ENCODE data around the gene TEX101. TPM values are rescaled to one million over a fixed set of nuclear protein-coding genes. Genes with fewer than 3 reads are reported as not detected.
A peak's percentile ranks its signal among the peaks of the same experiment; 100 is the strongest.

The TEX101 gene
- total RNA-seq, 1 experiment from 2014 or later, result not detected

- no peaks in the 10 kb centered on the region; the same call in 1 of the 2 replicates for H3K4me1 ChIP-seq (ENCODE audit: insufficient read depth, low read length)
- no peaks in the 10 kb centered on the region for H3K79me1 ChIP-seq (ENCODE audit: insufficient read depth, low read depth, low read length, poor library complexity, severe bottlenecking)
- H3K14ac ChIP-seq (ENCODE audit: insufficient read depth, low read length), result no peak overlapping the region
- no peak overlapping the region for H4K5ac ChIP-seq (ENCODE audit: insufficient read length, low read depth, low read length)
- no peak overlapping the region for H2AK5ac ChIP-seq (ENCODE audit: insufficient read length, low read length)
- H3K9ac ChIP-seq (ENCODE audit: extremely low read depth, insufficient read length, low read length), result no peak overlapping the region
- H3K9me3 ChIP-seq (ENCODE audit: control insufficient read depth, low read depth, low read length), result no peaks in the 10 kb centered on the region
- Mint-ChIP-seq H3K27ac (no peak overlapping the region), H3K4me3 (peak overlapping the region; percentile 81 to 91), H3K36me3 (ENCODE audit: insufficient read depth in 1 of 3, low read depth in 3 of 3) (no peaks in the 10 kb centered on the region; a peak in 2 of 7 replicates), H3K4me1 (peaks cover 16 to 18% of the 10 kb centered on the region in 2 experiments), H3K27me3 (ENCODE audit: low read depth) (peaks cover 48% of the 10 kb centered on the region), H3K9me3 (no peaks in the 10 kb centered on the region)
- no peak overlapping the region for H2BK20ac ChIP-seq (ENCODE audit: low read depth, low read length, poor library complexity, severe bottlenecking)
- no peak overlapping the region for H4K91ac ChIP-seq (ENCODE audit: insufficient read length, low read depth, low read length)
- no peak overlapping the region for H3K27ac ChIP-seq (ENCODE audit: insufficient read length, low read depth, low read length)
- H2BK12ac ChIP-seq (ENCODE audit: insufficient read length, low read depth, low read length), result no peak overlapping the region
- no peak overlapping the region for H2BK15ac ChIP-seq (ENCODE audit: low read depth, low read length)
- no peak overlapping the region for H2AFZ ChIP-seq (ENCODE audit: low read length)
- H2BK5ac ChIP-seq (ENCODE audit: insufficient read length, low read length), result no peak overlapping the region
- no peak overlapping the region for H3K56ac ChIP-seq (ENCODE audit: insufficient read length, low read depth, low read length)
- no peak for DNase-seq
- H4K8ac ChIP-seq (replicated peaks; ENCODE audit: insufficient read length, low read depth, low read length), result no peak overlapping the region
- no peak overlapping the region for H3K18ac ChIP-seq (ENCODE audit: insufficient read length, low read depth, low read length)
- no CpG with 5 or more reads among the region's 7 CpGs for WGBS (ENCODE audit: extremely low coverage, insufficient read length, low lambda C conversion rate)
- H3K4ac ChIP-seq (ENCODE audit: low read depth, low read length), result no peak overlapping the region
- H3K4me2 ChIP-seq (ENCODE audit: insufficient read depth, insufficient read length, low read length), result peak overlapping the region; percentile 71
- no peak overlapping the region for H2BK120ac ChIP-seq (ENCODE audit: low read depth, low read length, poor library complexity, severe bottlenecking)
- no peak overlapping the region for H3T11ph ChIP-seq (ENCODE audit: low read length)
- H3K27me3 ChIP-seq (ENCODE audit: insufficient read depth, low read length), result no peaks in the 10 kb centered on the region; the same call in none of the 2 replicates
- TF ChIP-seq, protein P1, sequence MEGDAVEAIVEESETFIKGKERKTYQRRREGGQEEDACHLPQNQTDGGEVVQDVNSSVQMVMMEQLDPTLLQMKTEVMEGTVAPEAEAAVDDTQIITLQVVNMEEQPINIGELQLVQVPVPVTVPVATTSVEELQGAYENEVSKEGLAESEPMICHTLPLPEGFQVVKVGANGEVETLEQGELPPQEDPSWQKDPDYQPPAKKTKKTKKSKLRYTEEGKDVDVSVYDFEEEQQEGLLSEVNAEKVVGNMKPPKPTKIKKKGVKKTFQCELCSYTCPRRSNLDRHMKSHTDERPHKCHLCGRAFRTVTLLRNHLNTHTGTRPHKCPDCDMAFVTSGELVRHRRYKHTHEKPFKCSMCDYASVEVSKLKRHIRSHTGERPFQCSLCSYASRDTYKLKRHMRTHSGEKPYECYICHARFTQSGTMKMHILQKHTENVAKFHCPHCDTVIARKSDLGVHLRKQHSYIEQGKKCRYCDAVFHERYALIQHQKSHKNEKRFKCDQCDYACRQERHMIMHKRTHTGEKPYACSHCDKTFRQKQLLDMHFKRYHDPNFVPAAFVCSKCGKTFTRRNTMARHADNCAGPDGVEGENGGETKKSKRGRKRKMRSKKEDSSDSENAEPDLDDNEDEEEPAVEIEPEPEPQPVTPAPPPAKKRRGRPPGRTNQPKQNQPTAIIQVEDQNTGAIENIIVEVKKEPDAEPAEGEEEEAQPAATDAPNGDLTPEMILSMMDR (conservative IDR thresholded peaks at IDR 0.05), result no peak
- H3K23me2 ChIP-seq (ENCODE audit: insufficient read length, low read depth, low read length, poor library complexity, severe bottlenecking), result peaks cover 11% of the 10 kb centered on the region
- no peaks in the 10 kb centered on the region for H3K79me2 ChIP-seq (ENCODE audit: insufficient read depth, low read length)
- H4K20me1 ChIP-seq (ENCODE audit: control insufficient read depth, insufficient read depth, insufficient read length), result no peaks in the 10 kb centered on the region
- no peak overlapping the region for H3K23ac ChIP-seq (ENCODE audit: insufficient read length, low read depth, low read length)
Measured at GRCh38 chr19:43462383-43462782, 47.7 kb downstream of the TEX101 start.

Data from H9 (cell line).